GM21576 (cell line): Measurements from ENCODE around the gene CRYBB3.
"Not testable (repeated sequence)": the region's sequence is repeated elsewhere in the genome, so short reads cannot be mapped to it uniquely, and the experiment has no call there.

Experiments
- ATAC-seq: cut with Tn5 transposase; IDR thresholded peaks from one replicate; pipeline ENCODE4 v1.9.1; 2021; ENCODE audit warnings: mild to moderate bottlenecking, moderate library complexity; ENCODE audit not compliant: unreplicated experiment

The CRYBB3 gene

GRCh38 chr22:25238058-25238457, 38.4 kb downstream of the CRYBB3 start:
- not testable (repeated sequence) for ATAC-seq

GRCh38 chr22:25255169-25255568, 55.5 kb downstream of the CRYBB3 start:
- ATAC-seq, result not testable (repeated sequence)
